Esophagus squamous epithelium (tissue), 5 donors: ENCODE data around the gene ATP2B2. TPM values are rescaled to one million over a fixed set of nuclear protein-coding genes. Genes with fewer than 3 reads are reported as not detected.

Source experiments
- DNase-seq: peaks from one replicate; lab custom pipeline; 2025; lab: John Stamatoyannopoulos, UW
- H3K27ac ChIP-seq, 4 donors: fragments of 200-600 bp; sonication (generic); one replicate each; pipeline ENCODE4 v1.5.1; 2016 to 2019; ENCODE audit warnings: mild to moderate bottlenecking in 1 of 4
- H3K27me3 ChIP-seq, 4 donors: fragments of 200-600 bp; sonication (generic); 1 replicate in 3 of 4; 2 replicates in 1 of 4; pipeline versions ENCODE4 v1.5.1 to v1.6.0; 2017 to 2021; ENCODE audit warnings: antibody characterized with exemption in 1 of 4
- H3K36me3 ChIP-seq, 3 donors: fragments of 200-600 bp; sonication (generic); one replicate each; pipeline ENCODE4 v1.5.1; 2016 to 2019
- H3K4me1 ChIP-seq, 3 donors: fragments of 200-600 bp; sonication (generic); one replicate each; pipeline ENCODE4 v1.5.1; 2017 to 2019
- H3K4me3 ChIP-seq, 4 donors: fragments of 200-600 bp; sonication (generic); 1 replicate in 3 of 4; 2 replicates in 1 of 4; pipeline ENCODE4 v1.5.1; 2016 to 2019; ENCODE audit warnings: mild to moderate bottlenecking in 2 of 4, moderate library complexity in 1 of 4
- H3K9me3 ChIP-seq, 3 donors: fragments of 200-600 bp; sonication (generic); one replicate each; pipeline ENCODE4 v1.5.1; 2016 to 2019
- CTCF ChIP-seq, 6 experiments: fragments of 450-650 bp in 4 of 6; fragments of 200-600 bp in 2 of 6; sonication (generic) in 2 of 6; IDR thresholded peaks; one replicate each; pipeline ENCODE4 v1.5.1; 2016 to 2019; ENCODE audit warnings: antibody characterized with exemption in 6 of 6, mild to moderate bottlenecking in 4 of 6, moderate library complexity in 4 of 6
- POLR2A ChIP-seq, 4 donors: fragments of 450-650 bp; IDR thresholded peaks; one replicate each; pipeline ENCODE4 v1.6.1; 2017; ENCODE audit warnings: antibody characterized with exemption in 4 of 4, mild to moderate bottlenecking in 4 of 4, moderate library complexity in 3 of 4
- WGBS, 2 donors: methylation state at CpG; one replicate each; pipeline ENCODE4 v1.1.5; 2018; 5-methylcytosine and 5-hydroxymethylcytosine counted together
- intact Hi-C: fragments of 100-400 bp; cut with DNase I; formaldehyde crosslinking; loops from one replicate; pipeline ENCODE4 v1.15.0; 2022
- total RNA-seq, 4 donors: library from RNA; depleted of rRNA; stranded (reverse); fragments of >200 nt; gene quantifications; one replicate each; pipeline ENCODE4 v1.1.0, GENCODE V29; 2016
- donor health status: DM: yes; HTN: yes; CAD: no.

Gene ATP2B2
- total RNA-seq, 4 donors from 2014 or later, result 0.31 to 0.57 (median 0.42) TPM

GRCh38 chr3:10398341-10398740, 107.0 kb downstream of the ATP2B2 start:
- no peak for TF ChIP-seq CTCF (IDR thresholded peaks at IDR 0.05)
- TF ChIP-seq POLR2A (IDR thresholded peaks at IDR 0.05), result no peak
- intact Hi-C loops, result no loop called here

GRCh38 chr3:10397879-10398278, 107.5 kb downstream of the ATP2B2 start:
- Histone ChIP-seq H3K9me3 (no peaks in the 10 kb centered on the region), H3K36me3 (no peaks in the 10 kb centered on the region), H3K4me3 (no peak overlapping the region), H3K4me1 (no peaks in the 10 kb centered on the region), H3K27ac (no peak overlapping the region), H3K27me3 (no peaks in the 10 kb centered on the region)
- TF ChIP-seq POLR2A (IDR thresholded peaks at IDR 0.05) (no peak), CTCF (IDR thresholded peaks at IDR 0.05) (no peak)
- intact Hi-C loops, result no loop called here
- WGBS, 2 donors, result 77 to 79% methylated on average over 2 to 3 of the region's 4 CpGs
- no peak for DNase-seq

More at GRCh38 chr3:10398341-10398740, 107.0 kb downstream of the ATP2B2 start:
- Histone ChIP-seq H3K4me1 (no peaks in the 10 kb centered on the region), H3K9me3 (no peaks in the 10 kb centered on the region), H3K4me3 (no peak overlapping the region), H3K36me3 (no peaks in the 10 kb centered on the region), H3K27ac (no peak overlapping the region), H3K27me3 (no peaks in the 10 kb centered on the region)
- DNase-seq, result no peak
- WGBS, 2 donors, result 58 to 86% methylated on average over 2 to 4 of the region's 4 CpGs

- Histone ChIP-seq H3K4me3 (no peak overlapping the region), H3K27me3 (no peaks in the 10 kb centered on the region), H3K36me3 (no peaks in the 10 kb centered on the region), H3K27ac (no peak overlapping the region), H3K9me3 (no peaks in the 10 kb centered on the region), H3K4me1 (no peaks in the 10 kb centered on the region)
- WGBS, 2 donors, result 84 to 90% methylated on average over 2 to 3 of the region's 4 CpGs
- no peak for DNase-seq
- intact Hi-C loops, result no loop called here
- no peak for TF ChIP-seq POLR2A (IDR thresholded peaks at IDR 0.05)
- no peak for TF ChIP-seq CTCF (IDR thresholded peaks at IDR 0.05)
Observed at GRCh38 chr3:10396931-10397330, 108.5 kb downstream of the ATP2B2 start.

- DNase-seq, result no peak
- TF ChIP-seq CTCF (IDR thresholded peaks at IDR 0.05) (no peak), POLR2A (IDR thresholded peaks at IDR 0.05) (no peak)
- Histone ChIP-seq H3K27ac (no peak overlapping the region), H3K4me3 (no peak overlapping the region), H3K4me1 (no peaks in the 10 kb centered on the region), H3K9me3 (no peaks in the 10 kb centered on the region), H3K36me3 (no peaks in the 10 kb centered on the region), H3K27me3 (no peaks in the 10 kb centered on the region)
- WGBS, 2 donors, result 71% methylated on average over 1 of the region's 4 CpGs; no CpG with 5 or more reads in 1 of the 2 donors
- intact Hi-C loops, result no loop called here
Observed at GRCh38 chr3:10396083-10396482, 109.3 kb downstream of the ATP2B2 start.

GRCh38 chr3:10395671-10396070, 109.7 kb downstream of the ATP2B2 start:
- WGBS, 2 donors, result 10 to 50% methylated on average over 1 of the region's 4 CpGs
- DNase-seq, result no peak
- intact Hi-C loops, result no loop called here

More at GRCh38 chr3:10395671-10396070, 109.7 kb downstream of the ATP2B2 start:
- Histone ChIP-seq H3K36me3 (no peaks in the 10 kb centered on the region), H3K4me3 (no peak overlapping the region), H3K9me3 (no peaks in the 10 kb centered on the region), H3K27me3 (no peaks in the 10 kb centered on the region), H3K27ac (no peak overlapping the region), H3K4me1 (no peaks in the 10 kb centered on the region)
- no peak for TF ChIP-seq POLR2A (IDR thresholded peaks at IDR 0.05)
- TF ChIP-seq CTCF (IDR thresholded peaks at IDR 0.05), result no peak
